Stimulated activated CD8-positive, alpha-beta memory T cell treated with anti-CD3 and anti-CD28 coated beads, Interleukin-2, amount 100 ng/mL, for 48 hours (primary cell): ENCODE data around the gene ATIC.
"Not testable (repeated sequence)": the region's sequence is repeated elsewhere in the genome, so short reads cannot be mapped to it uniquely, and the experiment has no call there.

Source experiments
- DNase-seq, 2 donors: peaks; one replicate each; pipeline ENCODE4 v3.0.0-alpha.2; 2020; ENCODE audit warnings: low read depth in 2 of 2

Gene ATIC

GRCh38 chr2:215315301-215315700 lies 3.4 kb downstream of the ATIC start:
- no peak for DNase-seq

- no peak for DNase-seq
Observed at GRCh38 chr2:215316336-215316735, 4.5 kb downstream of the ATIC start.

- DNase-seq = no peak
Observed at GRCh38 chr2:215319500-215319899, 7.6 kb downstream of the ATIC start.

GRCh38 chr2:215320102-215320501 lies 8.2 kb downstream of the ATIC start:
- no peak for DNase-seq

- no peak for DNase-seq
Observed at GRCh38 chr2:215320679-215321078, 8.8 kb downstream of the ATIC start.

- no peak for DNase-seq
Observed at GRCh38 chr2:215324811-215325210, 13.0 kb downstream of the ATIC start.

- DNase-seq = no peak
Observed at GRCh38 chr2:215328066-215328465, 16.2 kb downstream of the ATIC start.

- DNase-seq = no peak
Observed at GRCh38 chr2:215332872-215333595, 21.2 kb downstream of the ATIC start.

GRCh38 chr2:215338883-215339679 lies 27.2 kb downstream of the ATIC start:
- no peak for DNase-seq

GRCh38 chr2:215347878-215348277 lies 36.0 kb downstream of the ATIC start:
- DNase-seq = no peak

GRCh38 chr2:215352602-215353001 lies 40.7 kb downstream of the ATIC start:
- DNase-seq = no peak

GRCh38 chr2:215354771-215355695 lies 43.2 kb downstream of the ATIC start:
- no peak for DNase-seq

- no peak for DNase-seq
Observed at GRCh38 chr2:215355801-215356200, 43.9 kb downstream of the ATIC start.

GRCh38 chr2:215356334-215356947 lies 44.6 kb downstream of the ATIC start:
- DNase-seq = no peak

GRCh38 chr2:215356948-215357461 lies 45.1 kb downstream of the ATIC start:
- no peak for DNase-seq

- no peak for DNase-seq
Observed at GRCh38 chr2:215357660-215358059, 45.8 kb downstream of the ATIC start.

GRCh38 chr2:215358312-215358845 lies 46.5 kb downstream of the ATIC start:
- no peak for DNase-seq

GRCh38 chr2:215358891-215359575 lies 47.2 kb downstream of the ATIC start:
- no peak for DNase-seq

- DNase-seq = no peak
Observed at GRCh38 chr2:215359576-215359922, 47.7 kb downstream of the ATIC start.

- not testable (repeated sequence) for DNase-seq
Observed at GRCh38 chr2:215360059-215360458, 48.2 kb downstream of the ATIC start.

GRCh38 chr2:215360596-215360995 lies 48.7 kb downstream of the ATIC start:
- DNase-seq = no peak
